LoVo (cell line): Measurements from ENCODE around the gene VBP1.
"Not testable (repeated sequence)": the region's sequence is repeated elsewhere in the genome, so short reads cannot be mapped to it uniquely, and the experiment has no call there.

ENCODE experiments used
- DNase-seq: peaks from one replicate; pipeline ENCODE4 v3.0.0-alpha.2; 2016; ENCODE audit warnings: low spot score

VBP1 gene

DNA sequence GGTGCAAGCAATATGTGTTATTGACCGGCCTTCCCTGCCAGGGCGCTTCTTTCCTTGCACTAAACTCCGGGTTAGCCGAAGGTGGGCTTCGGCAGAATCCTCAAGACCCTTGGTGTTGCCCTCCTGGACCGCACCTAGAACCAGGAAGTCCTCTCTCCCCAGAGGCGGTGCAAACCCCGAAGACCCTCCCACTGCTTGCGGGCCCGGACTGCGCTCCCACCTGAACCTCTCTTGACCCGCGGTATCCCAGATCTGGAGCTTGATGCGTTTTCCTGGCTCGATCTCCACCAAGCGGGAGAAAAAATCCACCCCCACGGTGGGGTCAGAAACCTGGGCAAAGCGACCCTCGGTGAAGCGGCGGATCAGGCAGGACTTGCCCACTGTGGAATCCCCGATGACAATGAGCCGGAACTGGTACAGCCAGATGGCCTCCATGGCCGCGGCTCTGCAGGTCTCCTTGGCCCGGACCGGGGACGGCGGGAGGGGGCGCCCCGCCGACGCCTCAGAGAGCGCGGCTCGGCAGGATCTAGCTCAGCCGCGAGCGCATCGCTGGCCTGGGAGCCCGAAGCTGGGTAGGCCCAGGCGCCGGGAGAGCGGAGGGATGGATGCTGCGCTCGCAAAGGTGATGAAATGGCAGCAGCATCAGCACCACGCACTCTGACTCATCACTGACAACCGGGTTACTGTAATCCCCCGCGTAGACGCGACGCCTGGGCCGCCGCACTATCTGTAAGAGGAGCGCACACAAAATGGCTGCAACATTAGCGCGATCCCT, 47.8 kb downstream of the VBP1 start, which contains the start of gene RAB39B:
TSS of gene RAB39B (minus strand) at position 638 of the 775 bp plus-strand sequence. CDS start at position 435, 203 bp downstream.
- DNase-seq = no peak

DNA sequence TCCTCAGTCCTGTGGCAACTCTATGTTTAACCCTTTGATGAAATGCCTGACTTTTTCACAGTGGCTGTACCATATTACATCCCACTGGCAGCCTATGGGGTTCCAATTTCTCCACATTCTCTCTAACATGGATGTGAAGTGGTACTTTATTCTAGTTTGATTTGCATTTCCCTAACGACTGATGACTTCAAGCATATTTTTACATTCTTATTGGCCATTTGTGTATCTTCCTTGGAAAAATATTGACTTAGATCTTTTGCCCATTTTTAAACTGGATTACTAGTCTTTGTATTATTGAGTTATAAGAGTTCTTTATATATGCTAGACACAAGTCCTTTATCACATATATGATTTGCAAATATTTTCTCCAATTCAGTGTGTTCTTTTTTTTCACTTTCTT, 50.2 kb downstream of the VBP1 start:
- DNase-seq = no peak

DNA sequence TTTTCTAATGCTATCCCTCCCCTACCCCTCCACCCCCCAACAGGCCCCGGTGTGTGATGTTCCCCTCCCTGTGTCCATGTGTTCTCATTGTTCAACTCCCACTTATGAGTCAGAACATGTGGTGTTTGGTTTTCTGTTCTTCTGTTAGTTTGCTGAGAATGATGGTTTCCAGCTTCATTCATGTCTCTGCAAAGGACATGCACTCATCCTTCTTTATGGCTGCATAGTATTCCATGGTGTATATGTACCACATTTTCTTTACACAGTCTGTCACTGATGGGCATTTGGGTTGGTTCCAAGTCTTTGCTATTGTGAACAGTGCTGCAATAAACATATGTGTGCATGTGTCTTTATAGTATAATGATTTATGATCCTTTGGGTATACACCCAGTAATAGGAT, 51.7 kb downstream of the VBP1 start:
- not testable (repeated sequence) for DNase-seq

DNA sequence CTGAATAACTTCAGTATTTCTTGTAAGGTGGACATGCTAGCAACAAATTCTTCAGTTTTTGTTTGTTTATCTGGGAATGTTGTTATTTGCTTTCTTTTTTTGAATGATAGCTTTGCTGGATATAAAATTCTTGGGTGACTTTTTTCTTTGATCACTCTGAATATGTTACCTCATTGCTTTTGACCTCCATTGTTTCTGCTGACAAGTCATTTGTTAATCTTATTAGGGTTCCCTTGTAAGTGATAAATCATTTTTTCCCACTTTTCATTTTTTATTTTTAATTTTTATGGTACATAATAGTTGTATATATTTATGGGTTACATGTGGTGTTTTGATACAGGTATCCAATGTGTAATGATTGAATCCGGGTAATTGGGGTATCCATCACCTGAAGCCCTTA, 54.7 kb downstream of the VBP1 start:
- no peak for DNase-seq

DNA sequence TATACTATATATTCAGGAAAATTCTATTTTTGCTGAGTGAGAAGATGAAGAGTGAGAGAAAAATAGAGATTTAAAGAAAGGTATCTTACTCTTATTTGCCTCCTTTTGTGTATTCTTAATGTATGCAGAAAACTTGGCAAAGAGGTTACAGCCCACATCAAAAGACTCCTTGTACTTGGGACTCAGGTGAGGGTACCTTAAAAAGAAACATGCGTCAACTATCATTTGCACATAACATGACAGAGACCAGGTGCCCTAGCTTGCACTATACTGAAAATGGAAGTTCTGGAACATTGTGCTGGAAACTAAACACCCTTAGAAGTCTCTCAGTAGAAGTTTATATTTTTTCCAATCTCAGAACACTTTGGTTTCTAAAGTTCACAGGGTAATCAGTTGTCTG, 63.6 kb downstream of the VBP1 start:
- no peak for DNase-seq
